ENCODE measurements around the gene CYTH2.
"Not testable (repeated sequence)": the region's sequence is repeated elsewhere in the genome, so short reads cannot be mapped to it uniquely, and the experiment has no call there.

The CYTH2 gene

GRCh38 chr19:48511321-48511731 lies 42.2 kb downstream of the CYTH2 start:
- in situ Hi-C loops (cut with MboI; ENCODE audit: low sequenced_read_pairs): no loop called here

DNA sequence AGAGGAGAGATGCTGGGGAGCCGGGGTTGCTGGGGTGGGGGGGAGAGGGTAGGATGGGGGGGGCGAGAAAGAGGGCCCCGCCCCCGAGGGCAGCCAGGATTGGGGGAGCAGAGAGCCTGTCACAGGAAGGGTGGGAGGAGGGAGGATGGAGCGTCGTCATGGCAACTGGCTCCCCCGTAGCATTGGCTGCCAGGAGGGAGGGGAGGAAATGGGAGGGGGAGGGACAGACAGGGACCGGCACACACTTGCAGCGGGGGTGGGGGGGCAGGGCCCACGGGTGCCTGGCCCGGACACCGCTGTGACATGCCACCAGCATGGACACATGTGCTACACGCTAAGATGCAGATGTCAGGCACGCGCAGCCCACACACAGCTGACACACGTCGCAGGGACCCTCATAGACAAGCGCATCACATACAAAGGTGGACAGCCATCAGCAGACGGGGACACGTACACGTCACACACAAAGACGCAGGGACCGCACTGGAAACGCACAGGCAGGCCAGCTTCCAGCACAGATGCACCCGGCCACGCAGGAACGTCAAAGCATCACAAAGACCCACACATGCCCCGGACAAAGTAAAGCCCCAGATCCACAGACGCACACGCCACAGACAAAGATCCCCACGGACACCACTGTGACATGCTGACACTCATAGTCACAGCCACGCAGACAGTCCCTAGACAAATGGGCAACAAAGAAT lies 42.8 kb downstream of the CYTH2 start, which contains the start of gene LMTK3:
Gene LMTK3, minus strand, starts transcription at position 36 of the 704 bp plus-strand sequence. CDS start 259 bp downstream, outside the sequence.
- in situ Hi-C loops (cut with MboI; ENCODE audit: low sequenced_read_pairs): no loop called here

- in situ Hi-C loops (cut with MboI; ENCODE audit: low sequenced_read_pairs): no loop called here
Measured at GRCh38 chr19:48512504-48513288, 43.5 kb downstream of the CYTH2 start.

GRCh38 chr19:48513289-48514122 lies 44.3 kb downstream of the CYTH2 start:
- in situ Hi-C loops (cut with MboI; ENCODE audit: low sequenced_read_pairs): no loop called here

GRCh38 chr19:48514123-48514458 lies 44.9 kb downstream of the CYTH2 start:
- in situ Hi-C loops (cut with MboI; ENCODE audit: low sequenced_read_pairs): no loop called here

DNA sequence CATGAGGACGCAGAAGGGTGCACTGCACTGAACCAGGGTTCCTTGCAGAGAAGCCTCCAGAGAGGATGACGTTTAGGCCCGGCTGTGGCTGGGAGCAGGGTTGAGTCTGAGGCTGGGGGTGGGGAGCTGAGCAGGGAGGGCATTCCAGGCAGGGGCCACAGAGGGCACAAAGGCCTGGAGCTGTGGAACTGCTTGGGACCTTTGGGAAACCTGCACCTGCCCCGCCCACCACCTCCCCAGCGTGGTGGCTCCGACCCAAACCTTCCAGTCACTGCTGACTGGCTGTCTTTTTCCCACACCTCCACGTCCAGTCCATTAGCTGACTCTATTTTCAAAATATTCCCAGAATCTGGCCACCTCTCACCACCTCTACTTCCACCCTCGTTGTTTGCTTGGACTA lies 47.4 kb downstream of the CYTH2 start:
- in situ Hi-C loops (cut with MboI; ENCODE audit: low sequenced_read_pairs): no loop called here

DNA sequence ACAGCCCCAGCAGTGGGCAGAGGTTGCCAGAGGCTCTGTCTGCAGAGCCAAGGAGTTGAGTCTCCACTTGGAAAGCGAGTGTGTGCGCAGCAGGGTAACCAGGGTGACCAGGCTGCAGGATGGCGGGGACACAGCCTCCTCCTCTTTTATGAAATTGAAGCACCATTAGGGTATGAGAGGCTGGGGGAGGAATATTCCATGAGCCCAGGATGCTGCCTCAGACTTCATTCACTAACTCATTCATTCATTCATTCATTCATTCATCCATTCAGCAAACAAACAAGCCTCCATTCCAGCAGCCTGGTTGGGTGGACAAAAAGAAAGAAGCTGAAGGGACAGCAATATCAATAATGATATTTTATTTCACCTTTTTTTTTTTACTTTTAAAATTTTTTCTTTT lies 49.0 kb downstream of the CYTH2 start:
- in situ Hi-C loops (cut with MboI; ENCODE audit: low sequenced_read_pairs): no loop called here

DNA sequence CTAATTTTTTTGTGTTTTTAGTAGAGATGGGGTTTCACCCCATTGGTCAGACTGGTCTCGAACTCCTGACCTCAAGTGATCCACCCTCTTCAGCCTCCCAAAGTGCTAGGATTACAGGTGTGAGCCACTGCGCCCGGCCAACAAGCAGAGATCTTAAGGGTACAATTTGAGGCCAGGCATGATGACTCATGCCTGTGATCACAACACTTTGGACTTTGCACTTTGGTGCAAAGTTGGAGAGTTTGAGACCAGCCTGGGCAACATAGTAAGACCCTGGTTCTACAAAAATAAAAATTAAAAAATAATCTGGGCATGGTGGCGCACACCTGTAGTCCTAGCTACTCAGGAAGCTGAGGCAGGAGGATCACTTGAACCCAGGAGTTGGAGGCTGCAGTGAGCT lies 50.3 kb downstream of the CYTH2 start:
- in situ Hi-C loops (cut with MboI; ENCODE audit: low sequenced_read_pairs): not testable (repeated sequence)

DNA sequence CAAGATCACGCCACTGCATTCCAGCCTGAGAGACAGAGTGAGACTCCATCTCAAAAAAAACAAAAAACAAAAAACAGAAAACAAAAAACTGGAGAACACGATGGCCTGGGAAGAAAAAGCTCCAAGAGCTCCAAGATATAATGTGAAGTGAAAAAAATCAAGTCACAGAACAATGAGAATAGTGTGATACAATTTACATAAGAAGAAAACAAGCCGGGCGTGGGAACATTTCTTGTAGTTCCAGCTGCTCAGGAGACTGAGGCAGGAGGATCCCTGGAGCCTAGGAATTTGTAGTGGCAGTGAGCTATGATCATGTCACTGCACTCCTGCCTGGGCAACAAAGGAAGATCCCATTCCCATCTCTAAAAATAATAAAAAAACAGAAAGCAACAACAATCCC lies 51.0 kb downstream of the CYTH2 start:
- in situ Hi-C loops (cut with MboI; ENCODE audit: low sequenced_read_pairs): no loop called here

DNA sequence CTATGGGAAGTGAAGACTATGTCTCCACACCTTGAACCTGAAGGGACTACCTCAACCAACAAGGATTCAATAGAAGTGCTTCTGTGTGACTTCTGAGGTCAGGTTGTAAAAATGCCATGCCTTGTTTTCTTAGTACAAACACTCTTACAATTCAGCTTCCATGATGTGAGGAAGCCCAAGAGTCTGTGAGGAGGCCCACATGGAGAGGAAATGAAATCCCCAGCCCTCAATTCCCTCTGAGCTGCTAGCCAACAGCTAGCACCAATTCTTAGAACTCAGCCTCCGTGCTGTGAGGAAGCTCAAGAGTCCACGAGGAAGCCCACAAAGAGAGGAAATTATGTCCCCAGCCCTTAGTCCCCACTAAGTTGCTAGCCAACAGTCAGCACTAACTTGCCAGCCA lies 55.1 kb downstream of the CYTH2 start:
- in situ Hi-C loops (cut with MboI; ENCODE audit: low sequenced_read_pairs): no loop called here

DNA sequence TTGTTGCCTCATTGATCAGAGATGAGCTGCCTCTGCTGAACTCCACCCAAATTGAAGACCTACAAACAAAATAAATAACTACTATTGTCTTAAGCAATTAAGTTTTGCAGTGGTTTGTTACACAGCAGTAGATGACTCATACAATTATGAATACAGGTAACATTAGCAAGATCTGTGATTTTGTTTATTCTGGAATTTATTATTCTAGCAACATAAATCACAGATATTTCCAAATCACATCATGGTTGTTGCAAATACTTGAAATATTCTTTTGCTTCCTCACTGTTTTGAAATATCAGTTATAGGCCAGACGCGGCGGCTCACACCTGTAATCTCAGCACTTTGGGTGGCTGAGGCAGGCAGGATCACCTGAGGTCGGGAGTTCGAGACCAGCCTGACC lies 55.6 kb downstream of the CYTH2 start:
- in situ Hi-C loops (cut with MboI; ENCODE audit: low sequenced_read_pairs): no loop called here

GRCh38 chr19:48529156-48529555 lies 60.0 kb downstream of the CYTH2 start:
- in situ Hi-C loops (cut with MboI; ENCODE audit: low sequenced_read_pairs): no loop called here

GRCh38 chr19:48530066-48530720 lies 61.0 kb downstream of the CYTH2 start:
- in situ Hi-C loops (cut with MboI; ENCODE audit: low sequenced_read_pairs): no loop called here

GRCh38 chr19:48530770-48531169 lies 61.6 kb downstream of the CYTH2 start:
- in situ Hi-C loops (cut with MboI; ENCODE audit: low sequenced_read_pairs): no loop called here
